Astrocyte (in vitro differentiated cells and primary cell): ENCODE measurements around the gene MROH2A. TPM values are rescaled to one million over a fixed set of nuclear protein-coding genes. Genes with fewer than 3 reads are reported as not detected.

ENCODE experiments used
- DNase-seq: peaks from one replicate; pipeline ENCODE4 v3.0.0-alpha.2; 2010; ENCODE audit warnings: low read depth
- FAIRE-seq: peaks from 2 replicates; lab custom pipeline; 2011; peaks lifted over from hg19 to GRCh38; lab: Jason Lieb, UNC
- H2AFZ ChIP-seq: 2 replicates; pipeline ENCODE4 v1.6.0; 2012; ENCODE audit warnings: low read depth, low read length, inconsistent platforms
- H3K27ac ChIP-seq: 2 replicates; pipeline ENCODE4 v1.5.1; 2011; ENCODE audit warnings: low read depth, low read length, inconsistent platforms
- H3K27me3 ChIP-seq: 2 replicates; pipeline ENCODE4 v1.6.0; 2011; ENCODE audit warnings: low read length, inconsistent platforms; ENCODE audit not compliant: insufficient read depth
- H3K36me3 ChIP-seq: 2 replicates; pipeline ENCODE4 v1.5.1; 2011; ENCODE audit warnings: low read length, inconsistent platforms; ENCODE audit not compliant: insufficient read depth
- H3K4me1 ChIP-seq: 2 replicates; pipeline ENCODE4 v1.5.1; 2011; ENCODE audit warnings: low read length, inconsistent platforms; ENCODE audit not compliant: insufficient read depth
- H3K4me2 ChIP-seq: 2 replicates; pipeline ENCODE4 v1.6.0; 2012; ENCODE audit warnings: low read length, inconsistent platforms
- H3K4me3 ChIP-seq: 2 replicates; pipeline ENCODE4 v1.5.1; 2011; ENCODE audit warnings: low read depth, mild to moderate bottlenecking, low read length, inconsistent platforms; ENCODE audit not compliant: insufficient read depth
- H3K79me2 ChIP-seq: 2 replicates; pipeline ENCODE4 v1.6.0; 2012; ENCODE audit warnings: mild to moderate bottlenecking, low read length, inconsistent platforms; ENCODE audit not compliant: insufficient read depth
- H3K9ac ChIP-seq: 2 replicates; pipeline ENCODE4 v1.6.0; 2012; ENCODE audit warnings: mild to moderate bottlenecking, low read length, inconsistent platforms
- H3K9me3 ChIP-seq: 2 replicates; pipeline ENCODE4 v1.5.1; 2012; ENCODE audit warnings: low read depth, mild to moderate bottlenecking, low read length, inconsistent platforms; ENCODE audit not compliant: insufficient read depth
- H4K20me1 ChIP-seq: 2 replicates; pipeline ENCODE4 v1.6.0; 2012; ENCODE audit warnings: low read length, inconsistent platforms; ENCODE audit not compliant: insufficient read depth
- H3K27ac Mint-ChIP-seq: one replicate; pipeline ENCODE4 v1.8.0; 2021; ENCODE audit warnings: mild to moderate bottlenecking, mixed read lengths; ENCODE audit not compliant: unreplicated experiment
- H3K27me3 Mint-ChIP-seq: one replicate; pipeline ENCODE4 v1.8.0; 2021; ENCODE audit warnings: low read depth, mixed read lengths; ENCODE audit not compliant: unreplicated experiment
- H3K36me3 Mint-ChIP-seq: one replicate; pipeline ENCODE4 v1.8.0; 2021; ENCODE audit warnings: low read depth, mixed read lengths; ENCODE audit not compliant: unreplicated experiment
- H3K4me1 Mint-ChIP-seq: one replicate; pipeline ENCODE4 v1.8.0; 2021; ENCODE audit warnings: low read depth, mixed read lengths; ENCODE audit not compliant: unreplicated experiment
- H3K4me3 Mint-ChIP-seq: one replicate; pipeline ENCODE4 v1.8.0; 2021; ENCODE audit warnings: mild to moderate bottlenecking, moderate library complexity, mixed read lengths; ENCODE audit not compliant: unreplicated experiment
- H3K9me3 Mint-ChIP-seq: one replicate; pipeline ENCODE4 v1.8.0; 2021; ENCODE audit warnings: mild to moderate bottlenecking, mixed read lengths; ENCODE audit not compliant: unreplicated experiment
- CTCF ChIP-seq: IDR thresholded peaks from 2 replicates; pipeline ENCODE4 v1.5.1; 2011; ENCODE audit warnings: low read depth, mild to moderate bottlenecking, inconsistent platforms, low read length, moderate library complexity; ENCODE audit not compliant: insufficient read depth
- EZH2 ChIP-seq: IDR thresholded peaks from 2 replicates; pipeline ENCODE4 v1.6.1; 2012; ENCODE audit warnings: mild to moderate bottlenecking, low read length, inconsistent platforms; ENCODE audit not compliant: insufficient read depth
- total RNA-seq: library from RNA; stranded (reverse); gene quantifications from 2 replicates; pipeline ENCODE4 v1.2.1, GENCODE V29; 2021

Gene MROH2A
- total RNA-seq, 1 donor from 2014 or later, result not detected

GRCh38 chr2:233818639-233819621 lies 40.8 kb downstream of the MROH2A start:
- Mint-ChIP-seq H3K36me3 (no peaks in the 10 kb centered on the region), H3K27me3 (peaks cover 23% of the 10 kb centered on the region), H3K9me3 (no peaks in the 10 kb centered on the region), H3K4me3 (no peak overlapping the region), H3K27ac (no peak overlapping the region), H3K4me1 (no peaks in the 10 kb centered on the region)
- Histone ChIP-seq H3K36me3 (no peaks in the 10 kb centered on the region), H3K9me3 (no peaks in the 10 kb centered on the region), H3K9ac (no peak overlapping the region), H3K4me2 (no peak overlapping the region), H2AFZ (no peak overlapping the region), H3K27me3 (no peaks in the 10 kb centered on the region), H3K4me1 (no peaks in the 10 kb centered on the region), H3K27ac (no peak overlapping the region), H3K79me2 (no peaks in the 10 kb centered on the region), H4K20me1 (no peaks in the 10 kb centered on the region), H3K4me3 (no peak overlapping the region)
- FAIRE-seq, result no peak
- TF ChIP-seq EZH2, result no peak
- no peak for TF ChIP-seq CTCF
- no peak for DNase-seq

- Histone ChIP-seq H3K4me3 (no peak overlapping the region), H3K79me2 (no peaks in the 10 kb centered on the region), H3K9ac (no peak overlapping the region), H3K4me1 (no peaks in the 10 kb centered on the region), H3K27ac (no peak overlapping the region), H2AFZ (no peak overlapping the region), H3K4me2 (no peak overlapping the region), H3K36me3 (no peaks in the 10 kb centered on the region), H4K20me1 (no peaks in the 10 kb centered on the region), H3K9me3 (no peaks in the 10 kb centered on the region), H3K27me3 (no peaks in the 10 kb centered on the region)
- no peaks in the 10 kb centered on the region for H3K4me1 Mint-ChIP-seq
- H3K9me3 Mint-ChIP-seq, result no peaks in the 10 kb centered on the region
- H3K4me3 Mint-ChIP-seq, result no peak overlapping the region
- FAIRE-seq (no peak), DNase-seq (no peak)
- H3K36me3 Mint-ChIP-seq, result no peaks in the 10 kb centered on the region
- no peak overlapping the region for H3K27ac Mint-ChIP-seq
- peaks cover 22% of the 10 kb centered on the region for H3K27me3 Mint-ChIP-seq
- TF ChIP-seq CTCF (no peak), EZH2 (no peak)
Observed at GRCh38 chr2:233819884-233820773, 42.0 kb downstream of the MROH2A start.
